ENCODE results near the gene DPP6.
"Not testable (repeated sequence)": the region's sequence is repeated elsewhere in the genome, so short reads cannot be mapped to it uniquely, and the experiment has no call there.

DPP6 gene

GRCh38 chr7:154929006-154929726 lies 877.0 kb downstream of the DPP6 start:
- POLR2A ChIA-PET = interaction anchor here (1.3 to 1.7 kb wide), 3 partner anchors 12 to 74 kb away, joined by 4 to 8 read pairs (median 7); partner anchors contain the start of gene PAXIP1
- DNase-seq (ENCODE audit: extremely low spot score) = no peak
- CTCF ChIA-PET = interaction anchor here (0.5 to 1.9 kb wide), 3 partner anchors 23 to 79 kb away, joined by 4 to 6 read pairs (median 4); no protein-coding TSS in a partner anchor
- TF ChIP-seq FOXA1 (IDR thresholded peaks at IDR 0.05) (no peak), PKNOX1 (IDR thresholded peaks at IDR 0.05) (no peak), TARDBP (IDR thresholded peaks at IDR 0.05) (no peak), ELF4 (IDR thresholded peaks at IDR 0.05) (no peak), SP1 (IDR thresholded peaks at IDR 0.05) (no peak), HDGF (IDR thresholded peaks at IDR 0.05; ENCODE audit: borderline replicate concordance) (no peak), ZNF384 (IDR thresholded peaks at IDR 0.05) (no peak), LEF1 (IDR thresholded peaks at IDR 0.05; ENCODE audit: borderline replicate concordance) (no peak), FOXK2 (IDR thresholded peaks at IDR 0.05) (no peak), BHLHE40 (IDR thresholded peaks at IDR 0.05; ENCODE audit: borderline replicate concordance) (no peak), ARNT (IDR thresholded peaks at IDR 0.05) (no peak), SUZ12 (IDR thresholded peaks at IDR 0.05) (no peak), L3MBTL2 (conservative IDR thresholded peaks at IDR 0.05) (no peak), NFRKB (IDR thresholded peaks at IDR 0.05) (no peak)

DNA sequence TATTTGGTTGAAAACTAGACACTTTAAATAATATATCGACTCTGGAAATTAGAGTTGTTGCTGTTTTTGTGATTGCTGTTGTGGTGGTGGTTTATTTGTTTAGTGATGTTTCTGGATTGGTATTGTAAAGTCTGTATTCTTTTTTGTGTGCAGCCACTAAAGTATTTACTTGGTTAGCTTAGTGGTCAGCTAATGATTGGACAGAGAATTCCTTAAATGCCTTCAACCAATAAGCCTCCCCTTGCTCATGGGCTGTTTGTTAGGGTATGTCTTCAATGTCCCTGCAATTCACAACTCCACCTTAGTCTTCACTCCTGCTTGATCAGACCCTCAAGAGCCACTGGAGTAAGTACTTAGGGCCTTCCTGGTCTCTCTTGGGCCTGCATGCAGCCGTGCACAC lies 879.7 kb downstream of the DPP6 start:
- TF ChIP-seq CTBP1 (IDR thresholded peaks at IDR 0.05; ENCODE audit: borderline replicate concordance) = no peak
- DNase-seq (ENCODE audit: extremely low spot score) = no peak
- POLR2A ChIA-PET = no interaction called here
- CTCF ChIA-PET = no interaction called here

DNA sequence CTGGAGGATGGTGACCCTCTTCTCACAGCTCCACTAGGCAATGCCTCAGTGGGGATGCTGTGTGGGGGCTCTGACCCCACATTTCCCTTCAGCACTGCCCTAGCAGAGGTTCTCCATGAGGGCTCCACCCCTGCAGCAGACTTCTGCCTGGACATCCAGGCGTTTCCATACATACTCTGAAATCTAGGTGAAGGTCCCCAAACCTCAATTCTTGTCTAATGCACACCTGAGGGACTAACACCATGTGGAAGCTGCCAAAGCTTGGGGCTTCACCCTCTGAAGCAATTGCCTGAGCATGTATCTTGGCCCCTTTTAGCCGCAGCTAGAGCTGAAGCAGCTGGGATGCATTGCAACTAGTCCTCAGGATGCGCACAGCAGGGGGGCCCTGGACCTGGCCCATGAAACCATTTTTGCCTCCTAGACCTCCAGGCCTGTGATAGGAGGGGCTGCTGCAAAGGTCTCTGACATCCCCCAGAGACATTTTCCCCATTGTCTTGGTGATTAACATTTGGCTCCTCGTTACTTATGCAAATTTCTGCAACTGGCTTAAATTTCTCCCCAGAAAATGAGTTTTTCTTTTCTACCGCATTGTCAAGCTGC lies 882.3 kb downstream of the DPP6 start:
- DNase-seq (ENCODE audit: extremely low spot score); CTCF ChIA-PET; POLR2A ChIA-PET: not testable (repeated sequence)

DNA sequence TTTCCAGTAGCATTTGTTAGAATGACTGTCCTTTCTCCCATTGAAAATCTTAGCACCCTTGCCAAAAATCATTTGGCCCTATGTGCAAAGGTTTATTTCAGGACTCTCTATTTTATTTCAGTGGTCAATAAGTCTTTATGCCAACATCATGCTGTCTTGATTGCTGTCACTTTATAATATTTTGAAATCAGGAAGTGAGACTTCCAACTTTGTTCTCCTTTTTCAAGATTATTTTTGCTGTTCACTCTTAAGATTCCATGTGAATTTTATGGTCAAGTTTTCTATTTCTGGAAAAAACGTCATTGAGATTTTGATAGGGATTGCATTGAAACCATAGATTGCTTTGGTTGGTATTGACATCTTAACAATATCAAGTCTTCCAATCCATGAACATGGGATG lies 885.6 kb downstream of the DPP6 start:
- DNase-seq (ENCODE audit: extremely low spot score) = no peak
- TF ChIP-seq HDGF (IDR thresholded peaks at IDR 0.05; ENCODE audit: borderline replicate concordance) = no peak
- TF ChIP-seq FOXM1 (IDR thresholded peaks at IDR 0.05; ENCODE audit: borderline replicate concordance) = no peak
- no peak for TF ChIP-seq SUZ12 (IDR thresholded peaks at IDR 0.05)
- TF ChIP-seq FOXK2 (IDR thresholded peaks at IDR 0.05) = no peak
- no peak for TF ChIP-seq ARNT (IDR thresholded peaks at IDR 0.05)
- no peak for TF ChIP-seq CTBP1 (IDR thresholded peaks at IDR 0.05; ENCODE audit: borderline replicate concordance)
- TF ChIP-seq TARDBP (IDR thresholded peaks at IDR 0.05) = no peak
- ChIA-PET CTCF (no interaction called here), POLR2A (no interaction called here)

DNA sequence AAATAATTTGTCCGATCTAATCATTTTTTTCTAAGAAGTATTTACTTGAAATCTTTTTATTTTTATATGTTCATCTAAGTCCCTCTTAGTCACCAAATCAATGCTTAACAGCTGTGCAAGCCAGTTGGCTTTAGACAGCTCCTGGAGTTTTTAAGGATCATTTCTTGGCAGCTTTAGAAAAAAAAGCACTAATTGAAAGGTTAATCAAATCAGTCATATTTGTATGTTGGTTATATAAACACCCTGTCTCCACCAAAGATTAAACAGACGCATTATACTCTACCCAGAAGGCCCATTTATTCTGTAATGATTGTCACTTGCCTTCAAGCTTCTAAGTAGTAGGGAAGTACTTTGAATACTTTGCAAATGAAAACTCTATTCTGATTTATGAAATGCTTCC lies 890.5 kb downstream of the DPP6 start:
- ChIA-PET POLR2A (interaction anchor here (0.6 kb wide), 1 partner anchor 313 kb away, joined by 3 read pairs; no protein-coding TSS in a partner anchor), CTCF (interaction anchor here (0.9 to 2.6 kb wide), 2 partner anchors 11 to 402 kb away, joined by 3 to 6 read pairs; no protein-coding TSS in a partner anchor)
- no peak for DNase-seq (ENCODE audit: extremely low spot score)

More for the DNA sequence above, 890.5 kb downstream of the DPP6 start:
- TF ChIP-seq ZNF384 (IDR thresholded peaks at IDR 0.05) (no peak), SP1 (IDR thresholded peaks at IDR 0.05) (no peak), CTBP1 (IDR thresholded peaks at IDR 0.05; ENCODE audit: borderline replicate concordance) (no peak)

All from HEK293T (cell line).